GM19452 (cell line): ENCODE results near the gene LBX2.

ENCODE experiments used
- ATAC-seq: cut with Tn5 transposase; IDR thresholded peaks from one replicate; pipeline ENCODE4 v1.9.1; 2021; ENCODE audit not compliant: unreplicated experiment

The LBX2 gene

DNA sequence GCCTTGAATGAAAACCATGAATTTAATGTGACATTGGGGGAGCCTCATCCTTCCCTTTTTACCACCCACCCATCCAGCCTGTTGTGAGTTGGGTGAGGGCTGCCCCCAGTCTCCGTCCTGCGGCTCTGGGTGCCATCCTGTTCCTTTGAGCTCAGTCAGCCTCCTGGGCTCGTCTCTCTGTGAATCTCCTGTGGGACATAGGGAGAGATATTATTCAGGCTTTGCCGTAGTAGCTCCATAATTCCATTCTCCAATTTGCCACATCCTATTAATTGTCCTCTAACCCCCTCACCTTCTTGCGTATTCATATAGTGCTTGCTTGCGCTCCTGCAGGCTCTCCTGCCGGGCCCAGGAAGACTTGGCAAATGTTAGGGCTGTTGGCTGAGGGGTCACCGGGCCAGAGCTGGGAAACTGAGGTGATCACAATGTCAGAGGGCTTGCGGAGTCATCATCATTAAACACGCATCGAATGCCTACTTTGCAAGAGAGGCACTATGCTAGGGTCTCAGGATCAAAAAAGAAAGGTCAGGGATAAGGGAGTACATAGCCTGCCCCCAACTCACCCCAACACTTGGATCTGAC lies 27.3 kb upstream of the LBX2 start:
- no peak for ATAC-seq

DNA sequence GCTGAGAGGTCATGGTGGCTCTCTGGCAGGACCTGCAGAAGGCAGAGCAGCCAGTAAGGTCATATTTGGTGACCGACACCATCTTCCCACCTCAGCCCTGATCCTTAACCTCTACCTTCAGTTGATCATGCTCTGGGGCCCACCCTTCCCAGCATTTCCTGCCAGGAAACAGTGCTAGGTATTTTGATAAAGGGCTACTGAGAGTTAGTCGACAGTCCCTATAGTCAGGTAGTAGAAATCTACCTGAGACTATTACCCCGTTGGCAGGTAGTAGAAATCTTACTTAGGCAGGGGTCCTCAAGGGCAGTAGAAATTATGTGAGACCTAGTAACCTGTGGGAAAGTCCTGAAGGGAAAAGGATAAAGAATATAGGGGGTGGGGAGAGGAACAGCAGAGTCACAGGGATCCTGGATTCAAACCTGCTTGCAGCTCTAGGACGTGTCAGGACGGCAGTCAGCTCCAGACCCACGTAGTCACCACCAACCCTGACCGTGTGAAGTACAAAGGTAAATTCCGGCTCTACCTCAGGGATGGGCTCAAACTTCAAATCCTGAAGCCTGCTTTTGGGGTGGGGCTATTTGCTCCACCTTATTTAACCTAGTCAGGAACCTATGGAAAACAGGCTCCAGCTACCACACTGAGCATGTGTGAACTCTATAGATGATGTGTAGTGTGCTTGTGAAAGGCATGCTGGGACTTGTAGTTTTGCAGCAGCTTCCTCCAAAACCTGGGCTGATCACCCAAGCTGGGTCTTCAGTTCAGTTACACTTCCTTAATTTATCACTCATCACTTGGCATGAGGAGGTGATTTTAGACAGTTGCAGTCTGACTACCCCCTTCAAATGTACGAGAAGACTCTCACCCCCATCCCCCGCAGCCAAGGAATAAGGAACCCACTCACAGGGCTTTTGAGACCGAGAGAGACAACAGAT lies 26.6 kb upstream of the LBX2 start, which contains the start of gene DQX1:
TSS of gene DQX1 (minus strand) at position 515 of the 932 bp plus-strand sequence. CDS start at position 13, 502 bp downstream.
- ATAC-seq, result no peak

DNA sequence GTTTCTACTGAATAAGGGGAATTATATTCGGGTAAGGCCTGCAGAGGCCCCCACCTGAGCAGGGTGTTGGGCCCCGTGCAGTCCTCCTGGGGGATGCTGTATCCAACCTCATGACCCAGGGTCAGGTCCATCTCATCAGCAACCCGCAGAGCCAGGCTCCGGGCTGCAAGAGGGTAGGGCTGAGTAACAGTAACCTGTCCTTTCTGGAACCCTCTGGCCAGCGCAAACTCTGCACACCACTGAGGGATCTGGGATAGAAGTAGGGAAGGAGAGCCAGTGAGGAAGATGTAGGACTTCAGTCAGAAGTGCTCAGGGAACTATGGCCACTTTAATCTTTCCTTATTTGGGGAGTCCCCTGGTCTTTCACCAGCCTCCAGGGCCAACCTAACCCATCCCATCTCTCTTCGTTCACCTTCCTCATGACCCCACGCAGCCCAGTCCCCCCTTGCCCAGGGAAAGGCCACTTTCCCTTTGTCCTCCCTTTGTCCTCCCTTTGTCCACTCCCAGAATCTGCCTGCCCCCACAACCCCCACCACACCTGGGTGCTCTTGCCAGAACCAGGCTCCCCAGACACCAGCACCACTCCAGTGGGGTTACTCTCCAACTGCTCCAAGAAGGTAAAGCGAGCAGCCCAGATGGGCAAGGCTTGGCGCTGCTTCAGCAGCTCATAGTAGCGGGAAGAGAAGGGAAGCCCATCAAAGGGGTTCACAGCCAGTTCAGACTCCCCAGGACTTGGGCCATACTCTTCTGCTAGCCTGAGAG lies 25.7 kb upstream of the LBX2 start:
- no peak for ATAC-seq

DNA sequence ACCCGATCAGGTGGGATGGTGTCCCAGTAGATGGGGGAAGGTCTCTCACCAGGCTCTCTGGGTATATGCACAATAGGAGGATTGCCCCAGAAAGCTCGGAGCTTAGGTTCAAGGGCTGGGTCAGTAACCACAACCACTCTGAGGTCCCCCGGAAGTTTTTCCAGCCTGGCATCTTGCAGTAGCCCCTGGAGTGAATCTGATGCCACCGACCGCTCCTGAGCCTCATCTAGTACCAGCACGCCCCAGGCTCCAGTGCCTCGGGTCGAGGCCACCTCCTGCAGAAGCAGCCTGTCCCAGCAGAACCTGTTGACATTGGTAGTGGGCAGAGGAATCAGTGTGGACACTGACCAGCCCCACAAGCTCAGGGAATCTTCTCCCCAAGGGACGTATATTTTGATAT lies 24.6 kb upstream of the LBX2 start:
- no peak for ATAC-seq

DNA sequence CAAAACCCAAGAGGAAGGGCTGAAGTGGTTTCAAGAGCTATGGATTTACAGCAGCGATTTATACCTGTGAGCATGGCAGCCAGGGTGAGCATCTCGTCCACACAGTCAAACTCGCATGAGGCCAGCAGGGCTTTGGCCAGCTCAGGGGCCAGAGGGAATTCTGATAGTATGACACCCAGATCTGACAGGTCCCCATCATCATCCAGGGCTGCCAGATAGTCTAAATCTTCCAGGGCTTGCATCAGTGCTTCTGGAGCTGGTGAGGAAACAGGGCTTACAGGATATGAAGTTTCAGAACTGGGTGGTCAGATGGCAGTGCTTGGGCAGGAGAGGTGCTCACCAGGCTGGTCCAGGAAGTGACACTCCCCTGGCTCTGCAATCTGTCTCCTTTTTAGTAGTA lies 23.1 kb upstream of the LBX2 start:
- no peak for ATAC-seq

DNA sequence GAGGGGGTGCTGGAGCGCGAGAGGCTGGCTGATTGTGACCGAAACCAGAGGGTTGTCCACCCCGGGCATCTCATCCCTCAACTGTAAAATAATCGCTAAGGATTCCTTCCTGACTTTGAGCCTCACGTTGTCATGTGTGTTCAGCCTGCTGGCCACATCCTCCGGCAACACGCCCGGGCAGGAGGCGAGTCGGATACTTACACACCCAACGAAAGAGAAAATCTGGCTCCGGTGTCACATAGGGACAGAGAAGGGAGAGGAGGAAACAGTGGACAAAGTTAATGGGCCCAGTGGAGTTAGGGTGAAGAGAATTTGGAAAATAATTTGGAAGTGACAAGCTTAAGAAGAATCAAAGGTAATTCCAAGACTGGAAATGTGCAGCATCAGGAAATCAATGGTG lies 17.2 kb upstream of the LBX2 start:
- no peak for ATAC-seq

DNA sequence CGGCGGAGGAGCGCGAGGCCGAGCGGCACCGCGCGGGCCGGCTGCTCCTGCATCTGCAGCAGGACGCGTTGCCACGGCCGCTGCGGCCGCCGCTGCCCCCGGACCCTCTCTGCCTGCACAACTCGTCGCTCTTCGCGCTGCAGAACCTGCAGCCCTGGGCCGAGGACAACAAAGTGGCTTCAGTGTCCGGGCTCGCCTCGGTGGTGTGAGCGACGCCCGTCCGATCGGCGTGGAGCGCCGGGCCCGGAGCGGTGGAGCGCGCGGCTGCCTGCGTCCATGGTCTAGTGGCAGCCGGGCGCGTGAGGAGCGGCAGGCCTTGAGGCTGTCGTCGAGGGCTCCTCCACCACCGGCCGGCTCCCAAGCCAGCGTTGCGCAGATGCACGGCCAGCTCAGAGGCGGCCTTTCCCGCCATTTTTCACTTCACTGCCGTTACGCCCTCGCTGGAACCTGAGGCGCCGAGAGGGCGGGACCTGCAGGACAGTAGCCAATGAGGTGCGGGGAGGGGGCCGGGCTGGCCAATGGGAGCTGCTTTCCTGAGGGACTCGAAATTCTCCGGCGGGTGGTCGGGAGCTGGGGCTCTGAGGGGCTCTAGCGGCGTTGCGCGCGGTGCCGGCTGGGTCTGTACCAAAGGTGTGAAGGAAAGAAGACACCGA lies 16.7 kb upstream of the LBX2 start:
- ATAC-seq, result peak; percentile 64

DNA sequence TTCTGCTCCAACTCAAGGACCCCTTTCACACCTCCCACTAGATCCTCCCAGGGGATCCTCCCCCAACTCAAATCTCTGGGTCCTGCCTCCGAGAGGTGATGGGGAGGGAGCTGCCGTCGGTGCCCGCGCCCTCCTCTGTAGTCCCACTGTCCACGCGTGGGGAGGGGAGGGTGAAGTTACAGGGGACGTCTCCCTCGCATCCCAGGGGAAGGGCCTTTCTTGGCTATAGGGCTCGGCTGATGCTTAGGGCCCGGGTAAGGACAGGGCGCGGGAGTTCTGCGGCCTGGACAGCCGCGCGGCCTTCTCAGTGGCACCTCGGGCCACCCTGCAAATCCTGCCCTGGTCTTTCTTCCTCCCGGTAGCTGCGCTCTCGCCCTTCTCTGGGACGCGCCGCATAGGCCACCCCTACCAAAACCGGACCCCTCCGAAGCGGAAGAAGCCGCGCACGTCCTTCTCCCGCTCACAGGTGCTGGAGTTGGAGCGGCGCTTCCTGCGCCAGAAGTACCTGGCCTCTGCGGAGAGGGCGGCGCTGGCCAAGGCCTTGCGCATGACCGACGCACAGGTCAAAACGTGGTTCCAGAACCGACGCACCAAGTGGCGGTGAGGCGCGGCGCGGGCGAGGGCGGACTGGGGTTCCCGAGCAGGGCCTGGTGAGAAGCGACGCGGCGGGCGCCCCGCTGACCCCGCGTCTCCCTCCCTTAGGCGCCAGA lies 16.0 kb upstream of the LBX2 start:
- peak; percentile 14 for ATAC-seq

DNA sequence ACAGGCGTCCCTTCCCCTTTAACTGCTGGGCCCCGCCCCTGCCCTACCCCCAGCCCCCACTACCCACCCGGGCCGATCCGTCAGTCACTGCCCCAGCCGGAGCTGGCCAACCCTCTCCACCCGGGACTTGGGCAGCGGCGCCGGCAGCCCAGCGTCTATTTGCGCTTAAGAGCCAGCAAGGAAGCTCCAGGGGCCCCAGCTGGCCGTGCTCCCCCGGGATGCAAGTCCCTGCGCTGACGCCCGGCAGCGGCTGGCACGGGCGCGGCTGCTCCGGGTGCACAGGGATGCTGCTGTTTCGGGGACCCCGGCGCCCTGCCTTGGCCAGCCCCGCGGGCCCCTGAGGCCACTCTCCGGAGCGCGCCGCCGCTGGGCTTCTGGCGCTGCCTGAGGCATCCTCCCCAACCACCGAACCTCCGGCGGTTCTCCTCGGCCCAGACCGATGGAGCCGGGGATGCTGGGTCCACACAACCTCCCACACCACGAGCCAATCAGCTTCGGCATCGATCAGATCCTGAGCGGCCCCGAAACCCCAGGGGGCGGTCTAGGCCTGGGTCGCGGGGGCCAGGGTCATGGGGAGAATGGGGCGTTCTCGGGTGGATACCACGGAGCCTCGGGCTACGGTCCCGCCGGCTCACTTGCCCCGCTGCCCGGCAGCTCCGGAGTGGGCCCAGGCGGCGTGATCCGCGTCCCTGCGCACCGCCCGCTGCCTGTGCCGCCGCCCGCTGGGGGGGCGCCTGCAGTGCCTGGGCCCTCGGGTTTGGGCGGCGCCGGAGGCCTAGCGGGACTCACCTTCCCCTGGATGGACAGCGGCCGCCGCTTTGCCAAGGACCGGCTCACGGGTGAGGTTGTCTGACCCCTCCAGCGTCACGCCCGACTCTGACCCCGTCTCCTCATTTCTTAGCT lies 15.2 kb upstream of the LBX2 start, which contains the start of gene TLX2:
TSS of gene TLX2 (plus strand) at position 83 of the 903 bp plus-strand sequence. CDS start at position 440, 357 bp downstream.
- ATAC-seq, result no peak

DNA sequence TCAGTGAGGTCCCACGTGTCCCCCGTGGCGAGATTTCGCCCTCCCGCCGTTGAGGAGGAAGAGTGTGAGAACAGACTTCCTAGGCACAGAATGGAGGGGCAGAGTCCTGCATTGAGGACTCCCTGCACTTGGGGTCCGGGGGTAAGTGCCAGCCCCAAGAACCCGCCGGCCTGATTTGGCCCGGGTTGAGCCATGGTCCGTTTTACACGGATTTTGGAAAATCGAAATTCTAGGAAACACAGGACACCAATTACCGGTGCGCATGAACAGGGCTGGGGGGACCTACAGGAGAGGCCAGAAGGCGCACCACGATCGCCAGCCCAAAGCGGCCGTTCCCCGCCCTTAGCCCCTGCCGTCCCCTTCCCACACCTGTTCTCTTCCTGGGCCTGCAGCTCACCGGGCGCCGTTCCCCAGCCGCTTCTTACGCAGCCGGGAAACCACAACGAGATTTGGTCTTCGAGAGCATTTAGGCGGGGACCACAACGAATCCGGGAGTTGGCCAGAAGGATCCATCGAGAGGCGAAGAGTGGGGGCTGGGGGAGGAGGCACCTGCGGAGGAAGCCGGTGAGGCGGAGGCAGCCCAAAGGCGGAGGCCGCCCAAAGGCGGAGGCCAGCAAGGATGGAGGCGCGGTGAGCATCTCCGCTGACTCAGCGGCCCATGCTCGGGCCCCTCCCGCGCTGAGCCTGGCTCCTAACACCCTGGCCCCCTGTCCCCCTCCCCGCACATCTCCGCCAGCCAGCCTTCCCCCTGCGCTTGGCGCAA lies 14.4 kb upstream of the LBX2 start:
- no peak for ATAC-seq

DNA sequence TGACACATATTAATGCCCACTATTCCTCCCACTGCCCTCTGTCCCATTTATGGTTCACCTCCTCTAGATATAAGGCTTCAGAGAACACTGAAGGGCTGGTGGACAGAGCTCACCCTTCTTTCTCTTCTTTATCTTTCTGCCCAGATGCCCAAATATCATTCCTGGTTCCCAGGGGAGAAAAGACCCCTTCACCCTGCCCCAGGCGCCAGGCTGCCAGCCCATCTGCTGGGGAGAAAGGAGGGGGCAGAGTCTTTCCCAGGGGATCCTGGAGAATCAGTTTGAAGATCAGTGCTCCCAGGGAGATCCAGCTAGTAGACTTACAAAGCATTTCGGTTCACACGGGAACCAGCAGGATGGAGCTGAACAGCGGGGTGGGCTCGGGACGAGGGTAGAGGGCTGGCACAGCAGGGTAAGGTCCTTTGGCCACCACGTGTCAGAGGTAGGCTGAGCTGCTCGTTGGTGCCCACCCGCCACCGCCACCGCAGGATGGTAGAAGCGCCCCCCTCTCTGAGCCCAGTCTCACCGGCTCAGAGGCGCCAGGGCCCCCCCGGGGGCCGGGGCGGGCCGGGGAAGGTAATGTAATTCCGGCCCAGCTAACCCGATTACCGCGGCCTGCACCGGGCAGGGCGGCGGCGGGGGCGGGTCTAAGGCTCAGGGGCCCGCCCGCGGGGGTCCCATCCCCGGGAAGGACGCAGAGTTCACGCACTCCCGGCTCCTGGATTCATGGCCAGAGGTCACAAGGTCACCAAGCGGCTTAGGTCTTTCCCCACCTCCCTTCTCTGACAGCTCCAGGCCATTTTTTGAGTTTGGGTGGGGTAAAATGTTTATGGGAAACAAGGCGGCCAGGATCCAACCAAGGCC lies 13.6 kb upstream of the LBX2 start:
- ATAC-seq, result no peak

DNA sequence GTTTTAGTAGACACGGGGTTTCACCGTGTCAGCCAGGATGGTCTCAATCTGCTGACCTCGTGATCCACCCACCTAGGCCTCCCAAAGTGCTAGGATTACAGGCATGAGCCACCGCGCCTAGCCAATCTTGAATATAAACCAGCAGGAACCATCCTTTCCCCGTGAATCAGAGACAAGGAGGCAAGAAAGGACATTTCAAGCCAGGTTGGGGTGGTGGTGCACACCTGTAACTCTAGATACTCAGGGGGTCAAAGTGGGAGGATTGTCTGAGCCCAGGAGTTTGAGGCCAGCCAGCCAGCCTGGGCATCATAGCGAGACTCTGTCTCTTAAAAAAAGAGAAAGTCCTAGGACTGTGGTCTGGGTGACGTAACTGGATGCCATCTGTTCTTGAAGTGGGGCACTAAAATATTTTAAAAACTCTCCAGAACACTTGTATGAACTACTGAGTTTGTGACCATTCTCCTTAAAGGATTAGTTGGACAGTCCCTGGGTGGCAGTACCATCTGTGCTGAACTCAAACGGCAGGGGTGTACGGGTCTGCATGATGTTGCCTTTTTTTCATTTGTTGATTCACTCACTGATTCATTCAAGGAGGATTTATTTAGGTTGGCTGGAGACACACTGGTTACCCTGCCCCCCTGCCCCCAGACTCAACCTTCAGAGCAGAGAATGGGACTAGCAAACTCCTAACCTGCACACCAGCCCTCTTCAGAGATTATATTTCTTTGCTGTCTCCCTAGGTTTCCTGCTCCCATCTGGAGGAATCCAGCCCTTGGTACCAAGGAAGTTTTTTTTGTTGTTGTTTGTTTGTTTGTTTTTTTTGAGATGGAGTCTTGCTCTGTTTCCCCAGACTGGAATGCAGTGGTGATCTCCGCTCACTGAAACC lies 11.9 kb upstream of the LBX2 start:
- no peak for ATAC-seq

DNA sequence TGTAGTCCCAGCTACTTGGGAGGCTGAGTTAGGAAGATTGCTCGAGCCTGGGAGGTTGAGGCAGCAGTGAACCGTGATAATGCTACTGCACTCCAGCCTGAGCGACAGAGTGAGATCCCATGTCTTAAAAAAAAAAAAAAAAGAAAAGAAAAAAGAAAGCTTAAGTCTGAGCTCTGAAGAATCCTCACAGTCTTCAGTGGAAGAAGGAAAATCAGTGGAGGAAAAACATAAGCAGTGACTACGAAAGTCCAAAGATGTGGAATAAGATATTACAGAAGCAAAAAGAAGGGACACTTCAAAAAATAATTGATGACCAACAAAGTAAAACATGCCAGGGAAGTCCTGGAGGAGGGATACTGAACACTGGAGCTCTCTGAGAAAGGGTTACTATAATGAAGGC lies 10.9 kb upstream of the LBX2 start:
- ATAC-seq, result no peak

DNA sequence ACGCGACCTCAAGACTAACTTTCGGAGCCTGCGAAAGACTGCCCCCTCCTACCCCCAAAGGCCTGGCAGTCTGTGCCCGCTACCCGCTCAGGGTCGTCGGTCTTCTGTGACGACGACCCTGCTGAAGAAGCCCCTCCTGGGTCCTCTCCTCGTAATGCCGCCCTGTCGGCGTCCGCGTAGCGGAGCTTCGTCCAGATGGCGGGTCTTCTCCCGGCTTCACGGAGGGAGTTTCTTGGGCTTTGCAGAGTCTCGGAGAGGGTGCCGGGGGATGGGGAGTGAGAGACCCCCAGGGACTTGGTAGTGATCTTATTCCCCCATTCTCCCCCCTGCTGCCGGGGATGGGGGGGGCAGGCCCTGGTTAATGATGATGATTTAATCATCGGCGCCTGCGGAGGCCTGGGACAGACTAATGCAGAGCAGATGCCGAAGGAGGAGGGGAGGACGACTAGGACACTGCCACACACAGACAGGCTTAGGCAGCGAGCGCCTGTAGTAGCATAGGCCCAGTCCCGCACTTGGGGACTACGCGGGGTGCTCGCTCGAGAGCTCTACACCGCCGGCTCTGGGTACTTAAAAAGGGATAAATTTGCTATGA lies 8.6 kb upstream of the LBX2 start:
- no peak for ATAC-seq

DNA sequence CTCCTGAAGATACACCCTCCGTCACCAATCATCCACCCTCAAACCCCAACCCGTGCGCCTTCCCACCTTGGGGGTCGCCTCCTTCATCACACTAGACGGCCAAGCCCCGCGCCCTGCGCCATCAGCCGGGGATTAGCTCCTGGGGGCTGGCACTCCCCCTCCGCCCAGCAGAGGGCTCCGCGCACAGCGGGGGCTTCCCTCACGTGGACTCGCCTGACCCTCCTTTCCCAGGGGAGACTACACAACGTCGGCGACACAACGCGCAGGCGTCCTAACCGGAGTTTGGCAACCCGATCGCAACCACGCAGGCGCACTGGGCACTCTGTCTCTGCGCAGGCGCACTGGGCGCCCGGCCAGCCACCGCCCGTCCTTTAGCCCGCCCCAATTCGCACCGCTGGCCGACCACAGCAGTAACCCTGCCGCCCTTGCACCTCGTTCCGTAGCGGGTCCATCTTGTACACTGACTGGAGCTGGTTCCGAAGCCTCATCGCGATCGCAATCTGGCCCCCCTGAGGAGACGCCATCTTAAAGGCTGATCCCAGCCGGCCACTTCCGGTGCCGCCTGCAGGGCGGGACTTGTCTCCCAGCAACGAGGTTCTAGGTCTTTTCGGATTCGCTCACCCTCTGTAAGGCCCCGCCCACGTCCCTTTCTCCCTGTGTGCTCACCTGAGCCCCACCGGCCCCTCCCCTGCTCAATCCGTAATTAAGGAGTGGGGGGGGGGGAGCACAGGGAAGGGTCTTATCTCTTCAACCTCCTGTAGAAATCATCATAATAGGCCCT lies 7.9 kb upstream of the LBX2 start, which contains the start of gene PCGF1:
TSS of gene PCGF1 (minus strand) at position 551 of the 781 bp plus-strand sequence. CDS start at position 524, 27 bp downstream.
- ATAC-seq, result peak; percentile 86
